ENCODE data around the gene BCAS3.

DNA sequence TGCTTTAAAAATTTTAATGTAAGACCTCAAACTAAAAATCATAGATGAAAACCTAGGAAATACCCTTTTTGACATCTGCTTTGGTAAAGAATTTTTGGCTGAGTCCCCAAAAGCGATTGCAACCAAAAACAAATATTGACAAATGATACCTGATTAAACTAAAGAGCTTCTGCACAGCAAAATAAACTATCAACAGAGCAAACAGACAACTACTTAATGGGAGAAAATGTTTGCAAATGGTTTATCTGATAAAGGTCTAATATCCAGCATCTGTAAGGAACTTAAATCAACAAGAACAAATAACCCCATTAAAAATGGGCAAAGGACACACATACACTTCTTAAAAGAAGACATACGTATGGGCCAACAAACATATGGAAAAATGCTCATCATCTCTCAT, 242.5 kb downstream of the BCAS3 start:
- TF ChIP-seq TAF1 (IDR thresholded peaks at IDR 0.05; ENCODE audit: low read depth, low read length) (no peak), POLR2A (IDR thresholded peaks at IDR 0.05; ENCODE audit: low read depth, low read length) (no peak), POLR2AphosphoS5 (IDR thresholded peaks at IDR 0.05; ENCODE audit: low read depth, low read length) (no peak)
